Suppressor macrophage treated with lipopolysaccharide for 4 hours (primary cell): ENCODE data around the gene ZW10.
"Not testable (repeated sequence)": the region's sequence is repeated elsewhere in the genome, so short reads cannot be mapped to it uniquely, and the experiment has no call there.

ENCODE experiments used
- DNase-seq: peaks from one replicate; pipeline ENCODE4 v3.0.0-alpha.2; 2020

ZW10 gene

DNA sequence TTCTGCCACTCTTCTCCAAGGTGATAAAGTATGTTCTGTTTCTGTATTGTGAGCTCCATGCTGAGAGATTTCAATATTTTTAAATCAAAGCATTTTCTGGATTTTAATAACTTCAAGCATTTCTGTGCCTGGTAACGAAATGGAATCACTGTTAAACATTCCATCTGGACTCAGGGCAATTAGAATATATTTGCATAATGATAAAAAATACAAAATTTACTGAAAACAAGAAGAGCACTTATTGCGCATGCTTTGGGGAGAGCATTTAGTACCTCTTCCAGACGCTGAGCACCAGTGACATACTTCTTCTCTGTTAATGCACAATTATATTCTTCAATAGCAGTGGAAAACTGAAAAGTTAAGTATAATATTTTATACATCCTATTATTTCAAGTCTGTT is 13.3 kb downstream of the ZW10 start:
- DNase-seq, result no peak

DNA sequence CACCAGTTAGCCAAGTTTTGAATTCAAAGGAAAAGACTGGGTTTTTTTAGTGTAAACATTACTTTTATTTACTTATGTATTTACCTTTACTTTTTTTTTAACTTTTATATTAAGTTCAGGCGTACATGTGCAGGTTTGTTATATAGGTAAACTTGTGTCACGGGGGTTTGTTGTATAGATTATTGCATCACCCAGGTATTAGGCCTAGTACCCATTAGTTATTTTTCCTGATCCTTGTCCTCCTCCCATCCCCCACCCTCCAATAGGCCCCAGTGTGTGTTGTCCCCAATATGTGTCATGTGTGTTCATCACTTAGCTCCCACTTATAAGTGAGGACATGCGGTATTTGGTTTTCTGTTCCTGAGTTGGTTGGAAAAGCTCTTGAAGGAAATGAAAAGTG is 20.6 kb downstream of the ZW10 start:
- no peak for DNase-seq

DNA sequence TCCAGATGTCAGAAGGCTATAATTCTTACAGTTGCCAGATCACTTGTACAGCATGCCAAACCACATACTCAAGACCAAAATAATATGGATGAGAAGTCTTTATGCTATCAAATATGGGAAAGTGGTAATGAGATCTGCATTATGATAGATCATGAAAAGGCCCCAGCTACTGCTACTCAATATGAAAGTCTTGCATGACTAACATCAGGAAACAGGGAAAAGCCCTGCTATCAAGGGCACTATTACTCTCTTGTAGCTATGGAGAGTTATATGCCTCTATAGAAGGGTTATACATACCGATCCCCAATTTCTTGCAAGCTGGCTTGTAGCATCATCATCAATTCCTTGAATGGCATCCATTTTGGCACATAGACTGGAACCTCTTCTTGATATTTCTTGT is 37.2 kb downstream of the ZW10 start:
- DNase-seq, result no peak

DNA sequence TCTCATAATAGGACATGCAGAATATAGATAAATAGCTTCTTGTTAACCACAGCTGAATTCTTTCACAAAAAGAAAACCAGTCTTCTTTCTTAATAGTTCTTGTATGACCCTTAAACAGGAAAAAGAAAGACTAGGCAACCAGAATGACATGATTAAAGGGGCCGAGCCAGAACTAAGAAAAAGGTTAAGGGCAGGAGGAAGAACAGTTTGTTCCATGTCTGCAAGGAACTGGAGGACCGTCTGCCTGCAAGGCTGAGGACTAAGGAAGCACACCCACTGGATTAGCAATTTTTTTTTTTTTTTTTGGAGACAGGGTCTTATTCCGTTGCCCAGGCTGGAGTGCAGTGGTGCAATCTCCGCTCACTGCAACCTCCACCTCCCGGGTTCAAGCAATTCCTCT is 41.4 kb downstream of the ZW10 start:
- DNase-seq, result no peak

DNA sequence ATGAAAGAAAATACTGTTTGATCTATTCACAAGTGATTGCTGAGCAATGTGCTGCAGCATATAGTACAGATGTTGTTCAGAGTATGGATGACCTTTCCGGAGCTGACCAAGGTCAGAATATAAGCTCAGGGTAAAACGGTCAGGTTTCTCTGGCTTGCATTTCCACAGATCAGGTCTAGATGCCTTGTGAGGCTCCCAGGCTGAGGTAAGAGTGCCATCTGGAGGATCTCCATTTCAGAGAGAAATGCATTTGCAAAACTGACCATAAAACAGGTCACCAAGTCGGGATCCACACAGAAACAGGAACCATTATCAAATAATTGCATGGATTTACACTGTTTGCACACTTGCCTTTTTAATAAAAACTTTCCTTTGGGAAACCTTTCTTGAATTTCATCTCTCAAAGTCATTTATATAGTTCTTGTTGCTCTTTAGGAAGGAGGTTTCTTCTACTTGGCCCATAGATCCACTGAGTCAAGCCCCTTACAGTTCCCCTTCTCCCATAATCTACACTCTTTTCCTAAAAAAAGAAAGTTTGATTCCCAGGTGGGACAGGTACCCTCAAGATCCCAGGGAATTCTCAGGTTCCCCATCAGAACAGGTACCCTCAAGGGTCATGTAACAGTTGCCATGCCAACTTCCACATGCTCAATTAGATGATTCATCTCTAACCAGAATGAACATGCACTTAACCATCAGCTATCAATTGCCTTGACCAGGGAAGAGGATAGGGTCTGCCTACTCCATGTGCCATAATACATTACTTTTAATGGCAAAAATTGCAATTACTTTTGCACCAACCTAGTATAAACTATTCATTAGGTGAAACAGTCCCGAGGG is 42.4 kb downstream of the ZW10 start:
- DNase-seq, result peak; percentile 39

DNA sequence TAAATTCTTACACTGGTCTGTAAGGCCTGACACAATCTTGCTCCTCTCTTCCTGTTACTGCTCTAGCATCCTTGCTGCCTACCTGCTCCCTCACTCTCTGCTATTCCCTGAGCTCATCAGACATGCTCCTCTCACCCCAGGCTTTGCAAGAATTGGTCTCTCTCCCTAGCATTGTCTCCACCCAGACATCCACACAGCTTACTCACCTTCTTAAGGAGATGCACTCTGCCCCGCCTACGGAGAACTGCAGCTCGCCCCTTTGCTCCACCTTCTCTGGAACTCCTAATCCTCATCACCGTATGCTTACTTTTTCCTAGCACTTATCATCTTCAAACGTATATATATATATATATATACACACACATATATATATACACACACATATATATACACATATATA is 44.0 kb downstream of the ZW10 start:
- DNase-seq, result no peak

DNA sequence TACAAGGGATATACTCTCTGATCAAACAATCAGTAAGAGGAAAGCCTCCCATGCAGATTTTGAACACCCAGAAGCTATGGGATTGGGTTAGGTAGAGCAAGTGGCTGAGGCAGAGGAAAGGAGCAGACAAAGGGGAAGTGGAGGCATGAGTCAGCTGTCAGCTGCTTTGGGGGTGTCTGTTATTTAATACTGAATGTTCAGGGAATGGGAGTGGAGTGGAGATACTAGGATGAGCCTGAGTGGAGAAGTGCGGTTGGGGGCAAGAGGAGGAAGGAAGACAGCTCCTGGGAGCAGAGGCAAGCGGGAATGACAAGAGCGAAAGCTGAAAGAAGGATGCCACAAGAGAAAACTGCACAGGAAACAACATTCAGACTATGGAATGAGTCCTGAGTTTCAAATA is 44.7 kb downstream of the ZW10 start:
- DNase-seq, result peak; percentile 62

DNA sequence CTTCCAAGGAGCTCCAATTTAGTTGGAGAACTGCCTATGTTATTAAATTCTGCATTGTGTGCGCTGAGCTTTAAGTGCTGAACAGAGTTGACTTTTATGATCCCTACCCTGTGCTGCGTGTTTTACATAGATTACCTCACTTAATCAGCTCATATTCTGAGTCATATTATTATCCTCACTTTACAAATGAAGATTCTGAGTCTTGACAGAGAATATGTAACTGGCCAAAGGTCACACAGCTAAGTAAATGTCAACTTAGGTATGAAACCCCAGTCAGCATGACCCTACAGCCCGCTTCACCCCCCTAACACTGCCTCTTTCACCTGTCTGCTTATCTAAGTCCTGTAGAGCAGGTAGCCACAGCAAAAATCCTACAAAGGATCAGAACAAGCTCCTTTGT is 47.6 kb downstream of the ZW10 start:
- no peak for DNase-seq

DNA sequence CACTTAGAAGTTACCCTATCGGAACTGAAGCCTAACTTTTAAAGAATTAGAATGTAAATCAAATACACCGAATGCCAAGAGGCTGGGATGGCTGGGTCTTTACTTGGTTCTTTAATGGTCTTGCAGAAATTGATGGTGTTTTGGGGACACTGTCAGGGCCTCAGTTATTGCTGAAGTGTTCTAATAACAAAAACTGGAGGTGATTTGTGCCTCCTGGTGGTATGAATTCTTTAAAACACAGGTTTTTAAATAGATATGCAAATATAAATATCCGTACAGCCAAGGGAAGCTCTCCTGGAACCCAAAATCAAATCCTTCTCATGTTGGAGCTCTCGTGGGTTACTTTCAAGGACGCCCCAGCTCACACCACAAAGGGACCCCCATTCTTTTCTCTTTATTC is 48.1 kb downstream of the ZW10 start:
- DNase-seq, result no peak

DNA sequence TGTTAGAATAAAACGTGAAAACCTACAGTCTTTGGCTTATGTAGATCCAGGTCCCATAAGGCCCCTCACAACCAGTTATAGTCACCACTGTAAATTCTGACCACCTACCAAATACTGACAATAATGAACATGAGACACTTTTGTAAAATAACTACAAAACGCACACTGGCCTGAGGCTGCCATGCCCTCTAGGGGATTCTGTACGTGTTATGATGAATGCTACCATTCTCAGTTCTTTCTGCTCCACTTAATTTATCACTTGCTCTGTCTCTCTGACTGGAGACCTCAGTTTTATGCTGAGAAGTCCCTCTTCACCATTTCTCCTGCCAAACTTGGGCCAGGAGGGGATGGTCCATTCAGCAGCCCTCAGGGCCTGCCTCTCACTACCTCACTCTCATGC is 48.7 kb downstream of the ZW10 start:
- no peak for DNase-seq

DNA sequence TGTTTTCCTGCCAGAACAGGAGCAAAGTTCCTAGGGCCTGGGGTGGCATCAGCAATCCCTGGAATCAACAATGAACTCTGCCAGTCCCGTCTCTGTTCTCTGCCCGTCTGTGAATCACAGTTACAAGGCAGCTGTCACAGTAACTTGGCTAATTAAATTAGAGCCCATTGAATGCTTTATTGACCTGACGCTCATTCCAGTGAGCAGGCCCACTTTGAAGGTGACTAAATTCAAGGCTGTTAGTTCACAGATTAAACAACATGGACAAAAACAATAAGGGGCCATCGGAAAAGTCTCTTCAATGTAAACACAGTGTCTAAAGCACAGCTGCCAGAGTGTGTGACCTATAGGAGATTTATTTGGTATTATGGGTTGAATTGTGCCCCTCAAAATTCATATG is 49.7 kb downstream of the ZW10 start:
- no peak for DNase-seq

DNA sequence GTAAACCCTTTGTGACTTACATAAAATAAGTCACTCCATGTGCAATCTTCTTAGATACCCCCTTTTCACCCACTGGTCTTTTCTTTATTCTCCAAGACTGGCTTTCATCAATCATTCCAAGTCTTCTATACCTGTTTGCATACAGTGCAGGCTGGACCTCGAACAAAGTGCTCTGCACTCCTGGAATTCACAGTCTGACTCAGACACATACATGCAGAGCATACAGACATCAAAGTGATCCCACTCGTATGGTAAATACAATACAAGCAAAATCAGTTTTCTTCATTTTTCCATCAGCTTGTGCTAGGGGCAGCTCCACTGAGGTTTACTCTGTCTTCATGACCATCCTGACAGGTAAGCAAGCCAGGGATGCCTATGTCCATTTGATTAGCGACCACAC is 50.6 kb downstream of the ZW10 start:
- no peak for DNase-seq

DNA sequence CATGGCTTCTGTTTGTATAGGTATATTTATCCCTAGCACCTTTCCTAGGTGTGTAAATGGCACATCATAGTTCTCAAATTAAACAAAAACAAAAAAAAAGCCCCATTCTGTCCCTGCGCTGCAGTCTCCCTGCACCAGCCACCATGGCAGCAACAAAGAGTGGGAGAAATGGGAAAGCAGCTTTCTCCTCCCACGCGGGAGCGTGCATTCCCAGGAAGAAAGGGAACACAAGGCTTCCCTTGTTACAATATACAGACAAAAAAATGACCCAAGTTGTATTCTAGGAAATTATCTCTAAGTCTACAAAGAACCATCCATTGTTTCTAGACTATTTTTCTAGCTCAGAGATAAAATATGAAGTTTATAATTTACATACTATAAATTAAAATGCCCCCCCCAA is 51.3 kb downstream of the ZW10 start:
- DNase-seq, result no peak

DNA sequence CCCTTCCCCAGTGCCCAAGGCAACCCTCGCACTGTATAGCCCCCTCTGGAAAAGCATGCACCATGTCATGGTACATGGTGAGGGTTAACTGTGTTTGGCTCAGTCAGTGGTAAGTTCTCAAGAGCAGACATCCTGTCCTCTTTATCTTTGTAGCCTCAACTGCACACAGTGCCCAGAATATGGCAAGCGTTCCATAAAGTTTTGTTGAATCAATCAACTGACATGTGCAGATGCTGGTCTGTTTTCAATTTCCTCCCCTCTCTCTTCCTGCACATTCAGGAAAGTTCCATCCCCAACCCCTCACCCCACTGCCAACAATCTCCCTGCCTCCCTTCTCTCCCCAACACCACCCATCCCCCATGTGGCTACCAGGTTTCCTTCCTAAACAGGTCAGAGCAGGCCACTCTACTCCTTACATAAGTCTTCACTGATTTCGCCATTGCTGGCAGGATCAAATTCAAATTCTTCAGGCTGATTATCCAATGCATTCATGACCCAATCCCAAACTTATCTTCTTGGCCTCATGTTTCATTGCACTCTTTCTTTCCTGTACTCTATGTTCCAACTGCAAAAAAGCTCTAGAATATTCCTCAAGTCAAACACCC is 51.9 kb downstream of the ZW10 start:
- no peak for DNase-seq

DNA sequence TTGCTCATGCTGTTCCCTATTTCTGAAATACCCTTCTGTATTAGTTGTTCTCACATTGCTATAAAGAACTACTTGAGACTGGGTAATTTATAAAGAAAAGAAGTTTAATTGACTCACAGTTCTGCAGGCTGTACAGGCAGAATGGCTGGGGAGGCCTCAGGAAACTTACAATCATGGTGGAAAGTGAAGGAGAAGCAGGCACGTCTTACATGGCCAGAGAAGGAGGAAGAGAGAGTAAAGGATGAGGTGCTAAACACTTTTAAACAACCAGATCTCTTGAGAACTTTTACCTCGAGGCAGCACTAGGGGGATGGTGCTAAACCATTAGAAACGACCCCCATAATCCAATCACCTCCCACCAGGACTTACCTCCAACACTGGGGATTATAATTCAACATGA is 53.0 kb downstream of the ZW10 start:
- not testable (repeated sequence) for DNase-seq

DNA sequence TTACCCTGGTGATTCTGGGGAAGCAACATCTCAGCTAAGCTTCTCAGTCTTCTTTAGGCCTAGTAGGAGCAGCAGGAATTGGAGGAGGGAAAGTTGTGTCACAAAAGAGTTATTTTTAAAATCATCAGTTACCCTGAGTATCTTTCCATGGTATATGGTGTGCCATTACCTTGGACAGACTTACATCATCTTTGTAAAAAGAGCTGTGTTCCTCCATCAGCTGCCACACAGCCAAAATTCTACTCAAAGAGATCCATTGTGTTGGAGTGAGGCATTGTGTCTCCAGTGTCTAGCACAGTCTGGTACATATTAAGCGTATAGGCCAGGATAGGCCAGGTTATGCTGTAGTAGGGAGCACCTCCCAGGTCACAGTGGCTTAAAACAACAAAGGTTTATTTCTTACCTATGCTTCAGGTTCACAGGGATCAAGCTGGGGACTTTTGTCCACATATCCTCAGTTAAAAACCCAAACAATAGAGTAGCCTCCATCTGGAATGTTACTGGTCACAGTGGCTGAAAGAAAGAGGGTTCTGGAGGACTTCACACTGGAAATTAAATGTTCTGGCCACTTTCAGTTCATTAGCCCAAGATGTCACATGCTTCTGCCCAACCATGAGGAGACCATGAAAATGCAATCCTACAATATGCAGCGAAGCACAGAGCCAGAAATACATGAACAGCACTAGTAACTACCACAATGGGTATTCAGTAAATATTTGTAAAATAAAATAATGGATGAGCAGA is 57.4 kb downstream of the ZW10 start:
- DNase-seq, result no peak

DNA sequence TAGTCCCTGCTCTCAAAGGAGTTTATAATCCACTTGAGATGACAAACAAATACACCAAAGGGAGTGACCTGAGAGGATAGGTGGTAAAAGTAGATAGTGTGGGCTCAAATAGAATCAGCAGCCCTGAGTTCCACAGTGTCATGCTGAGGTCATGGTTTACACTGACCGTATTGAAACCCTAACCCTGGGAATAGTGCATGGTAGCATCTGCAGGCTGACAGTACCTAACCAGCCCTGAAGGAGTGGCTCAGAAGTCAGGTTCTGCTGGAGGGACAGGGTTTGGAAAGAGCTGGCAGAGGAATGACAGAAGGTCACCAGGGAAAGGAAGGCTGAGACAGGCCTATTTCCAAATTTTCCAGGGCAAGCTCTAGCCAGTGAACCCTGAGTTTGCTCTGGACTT is 58.2 kb downstream of the ZW10 start:
- DNase-seq, result no peak

DNA sequence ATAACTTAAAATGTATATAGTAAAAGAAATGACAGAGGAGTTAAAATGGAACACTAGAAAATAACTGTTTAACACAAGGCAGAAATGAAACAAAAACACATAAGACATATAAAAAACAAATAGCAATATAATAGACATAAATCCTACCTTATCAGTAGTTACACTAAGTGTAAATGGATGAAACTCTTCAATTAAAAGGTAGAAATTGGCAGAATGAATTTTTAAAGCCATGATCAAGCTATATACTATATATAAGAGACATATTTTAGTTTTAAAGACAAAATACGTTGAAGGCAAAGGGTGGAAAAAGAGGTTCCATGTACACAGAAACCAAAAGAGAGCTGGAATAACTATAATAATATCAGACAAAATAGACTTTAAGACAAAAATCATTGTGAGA is 62.5 kb downstream of the ZW10 start:
- DNase-seq, result no peak

DNA sequence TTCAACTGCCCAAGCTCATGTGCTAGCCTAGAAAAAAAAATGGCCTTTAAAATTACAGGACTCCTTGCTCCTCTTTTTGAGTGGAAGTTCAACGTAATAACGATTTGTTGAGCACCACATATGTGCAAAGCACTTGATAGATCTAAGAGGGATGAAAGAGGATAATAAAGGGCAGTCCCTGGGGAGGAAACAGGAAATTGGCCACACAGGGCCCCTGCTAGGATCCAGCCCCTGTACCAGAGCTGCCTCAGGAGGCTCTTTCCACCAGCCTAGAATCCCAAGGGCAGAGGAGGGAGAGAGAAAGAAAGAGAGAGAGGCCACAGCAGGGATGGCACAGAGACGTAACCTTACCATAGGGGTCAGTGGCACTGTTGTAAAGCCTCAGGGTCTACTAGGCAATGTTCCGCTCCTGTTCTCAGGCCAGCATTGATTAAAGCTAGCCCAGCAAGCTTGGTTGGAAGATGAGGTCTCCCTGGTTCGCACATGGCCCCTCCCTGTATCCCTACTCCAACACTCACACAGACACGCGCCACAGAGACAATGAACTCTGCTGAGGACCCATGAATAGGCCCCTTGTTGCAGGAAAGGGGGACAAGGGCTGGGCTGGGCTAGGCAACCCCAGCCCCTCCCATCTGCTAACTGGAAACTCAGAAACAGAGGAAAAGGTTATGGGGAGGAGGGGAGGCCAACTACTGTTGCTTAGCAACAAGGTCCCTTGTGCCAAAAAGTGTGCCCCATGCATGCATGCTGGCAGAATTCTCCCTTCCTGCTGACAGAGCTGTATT is 67.4 kb downstream of the ZW10 start, which contains the start of gene TMPRSS5:
Gene TMPRSS5 (minus strand): TSS at position 438 of the 785 bp plus-strand sequence. CDS start 84 bp downstream, at position 354.
- no peak for DNase-seq

DNA sequence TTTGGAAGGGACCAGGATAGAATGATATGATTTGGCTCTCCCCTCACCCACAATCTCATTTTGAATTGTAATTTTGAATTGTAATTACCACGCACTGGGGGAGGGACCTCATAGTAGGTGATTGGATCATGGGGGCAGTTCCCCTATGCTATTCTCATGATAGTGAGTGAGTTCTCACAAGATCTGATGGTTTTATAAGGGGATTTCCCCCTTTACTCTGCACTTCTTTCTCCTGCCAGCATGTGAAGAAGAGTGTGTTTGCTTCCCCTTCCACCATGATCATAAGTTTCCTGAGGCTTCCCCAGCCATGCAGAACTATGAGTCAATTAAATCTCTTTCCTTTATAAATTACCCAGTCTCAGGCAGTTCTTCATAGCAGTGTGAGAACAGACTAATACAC is 69.9 kb downstream of the ZW10 start:
- peak; percentile 19 for DNase-seq

DNA sequence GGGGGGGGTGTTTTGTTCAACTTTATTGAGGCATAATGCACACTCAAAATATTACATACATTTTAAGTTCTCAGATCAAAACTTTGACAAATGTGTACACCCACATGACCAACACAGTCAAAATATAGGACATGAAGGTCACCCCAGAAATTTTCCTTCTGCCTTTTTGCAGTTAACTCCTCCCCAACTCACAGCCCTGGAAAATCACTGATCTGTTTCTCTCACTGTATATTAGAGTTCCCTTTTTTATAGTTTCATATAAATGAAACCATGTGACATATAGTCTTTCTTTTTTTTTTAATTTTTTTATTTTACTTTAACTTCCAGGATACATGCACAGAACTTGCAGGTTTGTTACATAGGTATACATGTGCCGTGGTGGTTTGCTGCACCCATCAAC is 72.0 kb downstream of the ZW10 start:
- no peak for DNase-seq

DNA sequence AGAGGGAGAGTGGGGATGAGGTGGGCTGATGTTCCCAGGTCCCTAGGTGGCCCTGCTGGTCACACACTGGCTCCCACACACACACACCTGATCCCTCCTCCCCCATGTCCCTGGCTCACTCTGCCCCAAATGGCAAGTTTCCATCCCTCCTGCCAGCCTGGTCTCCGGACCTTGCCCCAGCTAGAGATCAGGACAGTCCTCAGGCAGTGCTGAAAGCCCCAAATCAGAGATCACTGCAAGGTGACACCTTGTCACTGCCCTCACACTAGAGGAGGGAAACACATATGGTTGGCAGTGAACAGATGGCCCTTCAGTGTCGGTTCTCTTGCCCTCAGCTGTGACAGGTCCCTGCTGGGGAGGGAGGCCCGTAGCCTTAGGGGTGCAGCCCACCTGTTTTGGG is 75.0 kb downstream of the ZW10 start:
- no peak for DNase-seq

DNA sequence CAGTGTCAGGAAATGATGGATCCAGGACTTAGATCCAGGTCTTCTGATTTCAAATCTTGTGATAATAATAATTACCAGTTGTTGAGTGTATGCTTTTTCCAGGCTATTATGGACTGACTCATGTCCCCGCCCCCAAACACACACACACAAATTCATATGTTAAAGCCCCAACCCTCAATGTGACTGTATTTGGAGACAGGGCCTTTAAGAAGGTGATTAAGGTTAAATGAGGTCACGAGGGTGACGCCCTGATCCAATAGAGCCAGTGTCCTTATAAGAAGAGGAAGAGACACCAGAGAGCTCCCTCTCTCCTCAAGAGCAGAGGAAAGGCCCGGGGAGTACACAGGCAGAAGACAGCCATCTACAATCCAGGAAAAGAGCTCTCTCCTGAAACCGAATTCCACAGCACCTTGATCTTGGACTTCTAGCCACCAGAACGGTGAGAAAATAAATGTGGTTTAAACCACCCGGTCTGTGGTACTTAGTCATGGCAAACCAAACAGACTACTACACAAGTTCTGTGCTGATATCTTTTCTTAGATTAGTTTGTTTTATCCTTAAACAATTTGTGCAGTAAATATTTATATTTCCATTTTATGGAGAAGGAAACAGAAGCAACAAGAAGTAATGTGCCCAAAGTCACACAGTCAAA is 75.6 kb downstream of the ZW10 start:
- no peak for DNase-seq
